Islet of Langerhans (tissue), 1 donor: ENCODE results near the gene BTBD18.
"Not testable (repeated sequence)": the region's sequence is repeated elsewhere in the genome, so short reads cannot be mapped to it uniquely, and the experiment has no call there.

Source experiments
- FAIRE-seq: peaks from one replicate; lab custom pipeline; 2011; peaks lifted over from hg19 to GRCh38; lab: Jason Lieb, UNC

BTBD18 gene

GRCh38 chr11:57732661-57733060 lies 19.0 kb downstream of the BTBD18 start:
- no peak for FAIRE-seq

DNA sequence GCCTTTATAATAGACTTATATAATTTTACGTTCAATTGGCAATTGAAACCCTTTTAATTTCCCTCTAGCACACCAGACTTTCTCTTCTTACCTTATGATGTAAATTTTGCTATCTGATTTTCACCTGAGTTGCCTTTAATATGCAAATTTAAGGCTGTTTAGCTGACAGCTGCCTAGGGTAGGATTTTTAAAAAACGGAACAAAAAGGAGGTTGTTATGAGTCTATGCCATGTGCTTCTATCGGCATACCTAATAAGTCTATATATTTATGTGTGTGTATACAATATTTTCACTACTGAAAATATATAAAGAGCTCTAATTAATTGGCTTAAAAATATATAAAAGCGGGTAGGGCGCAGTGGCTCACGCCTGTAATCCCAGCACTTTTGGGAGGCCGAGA lies 22.1 kb downstream of the BTBD18 start:
- FAIRE-seq: no peak

DNA sequence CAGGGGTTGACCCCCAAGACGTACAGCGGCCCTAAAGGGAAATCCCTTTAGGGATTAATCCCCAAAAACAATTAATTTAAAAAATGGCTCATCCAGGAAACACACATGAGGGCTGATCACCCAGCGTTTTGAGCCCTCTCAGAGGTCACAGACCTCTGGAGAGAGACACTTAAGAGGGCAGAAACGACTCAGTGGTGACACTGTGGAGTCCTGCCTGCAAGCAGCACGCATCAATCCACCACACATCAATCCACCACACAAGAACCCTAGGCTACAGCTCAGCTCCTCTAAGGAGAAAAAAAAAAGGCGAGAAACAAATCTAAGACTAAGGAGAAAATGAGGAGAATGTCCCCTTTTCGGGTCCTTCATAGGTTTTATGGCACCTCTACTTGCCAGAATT lies 22.8 kb downstream of the BTBD18 start:
- FAIRE-seq: no peak

GRCh38 chr11:57727185-57727584 lies 24.4 kb downstream of the BTBD18 start:
- no peak for FAIRE-seq

- not testable (repeated sequence) for FAIRE-seq
These were observed 34.9 kb downstream of the BTBD18 start for GRCh38 chr11:57716726-57717125.

- FAIRE-seq: no peak
These were observed 37.8 kb downstream of the BTBD18 start for GRCh38 chr11:57713835-57714234.

DNA sequence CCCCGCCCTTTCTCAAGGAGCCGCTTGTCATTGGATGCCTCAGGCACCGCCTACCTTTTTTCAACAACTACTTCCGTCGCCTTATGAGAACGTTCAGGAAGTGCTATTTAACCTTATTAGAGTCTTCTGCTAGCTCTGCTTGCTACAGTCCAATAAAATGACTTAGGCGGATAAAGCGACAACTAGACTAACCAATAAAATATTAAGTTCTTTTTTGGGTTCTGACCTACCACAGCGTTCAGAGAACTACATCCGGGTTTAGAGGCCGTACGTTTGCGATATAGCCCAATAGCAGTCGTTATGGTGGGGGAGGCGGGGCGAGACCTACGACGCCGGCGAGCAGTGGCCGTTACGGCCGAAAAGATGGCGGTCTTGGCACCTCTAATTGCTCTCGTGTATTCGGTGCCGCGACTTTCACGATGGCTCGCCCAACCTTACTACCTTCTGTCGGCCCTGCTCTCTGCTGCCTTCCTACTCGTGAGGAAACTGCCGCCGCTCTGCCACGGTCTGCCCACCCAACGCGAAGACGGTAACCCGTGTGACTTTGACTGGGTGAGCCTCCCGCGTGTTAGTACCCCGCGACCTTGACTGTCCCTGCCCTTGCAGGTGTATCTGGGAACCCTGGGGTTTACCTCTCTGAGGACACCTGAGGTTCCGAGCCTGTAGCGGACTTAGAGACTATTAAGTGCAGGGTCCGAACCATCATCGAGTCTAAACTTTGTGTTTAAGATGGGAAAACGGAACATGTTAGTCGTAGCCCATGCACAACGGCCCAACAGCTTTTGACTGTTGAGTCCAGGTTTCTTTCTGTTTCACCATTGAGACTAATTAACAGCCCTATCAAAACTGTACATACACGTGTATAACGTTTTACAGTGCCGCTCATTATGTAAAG lies 39.1 kb downstream of the BTBD18 start, which contains the start of gene TMX2:
Gene TMX2 (plus strand): TSS at position 338 of the 895 bp plus-strand sequence. CDS start 26 bp downstream, at position 364.
- peak; percentile 100 for FAIRE-seq

DNA sequence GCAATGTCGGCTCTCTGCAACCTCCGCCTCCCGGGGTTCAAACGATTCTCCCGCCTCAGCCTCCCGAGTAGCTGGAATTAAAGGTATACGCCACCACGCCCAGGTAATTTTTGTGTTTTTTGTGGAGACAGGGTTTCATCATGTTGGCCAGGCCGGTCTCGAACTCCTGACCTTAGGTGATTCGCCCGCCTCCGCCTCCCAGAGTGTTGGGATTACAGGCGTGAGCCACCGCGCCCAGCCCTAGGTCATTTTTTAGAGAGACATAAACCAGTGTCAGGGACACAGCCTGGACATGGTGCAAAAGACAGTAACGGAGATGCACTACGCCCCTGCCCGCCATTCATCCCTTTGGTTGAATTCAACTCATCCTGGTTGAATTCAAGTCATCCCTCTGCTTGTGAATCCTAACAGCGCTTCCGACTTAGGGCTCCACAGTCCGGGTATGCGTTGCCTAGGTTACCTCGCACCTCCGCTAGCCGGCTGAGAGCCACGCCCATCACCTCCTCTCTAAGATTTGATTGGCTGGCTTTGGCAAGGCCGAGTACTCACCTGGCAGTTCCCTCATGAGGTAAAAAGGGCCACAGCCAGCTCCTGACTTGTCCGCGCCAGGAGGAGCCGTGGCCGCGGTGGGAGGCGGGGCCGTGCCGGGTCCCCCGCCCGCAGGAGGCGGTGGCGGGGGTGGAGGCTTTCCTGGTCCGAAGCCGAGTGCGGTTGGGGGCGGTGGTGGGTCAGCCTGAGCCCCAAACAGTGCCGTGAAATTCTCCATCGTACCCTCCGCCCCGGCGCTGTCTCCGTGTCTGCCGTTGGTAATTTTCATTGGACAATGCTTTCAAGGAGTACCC lies 40.0 kb downstream of the BTBD18 start, which contains the start of gene MED19:
Gene MED19 (minus strand): TSS at position 802 of the 842 bp plus-strand sequence. CDS start 36 bp downstream, at position 766.
- FAIRE-seq: no peak

DNA sequence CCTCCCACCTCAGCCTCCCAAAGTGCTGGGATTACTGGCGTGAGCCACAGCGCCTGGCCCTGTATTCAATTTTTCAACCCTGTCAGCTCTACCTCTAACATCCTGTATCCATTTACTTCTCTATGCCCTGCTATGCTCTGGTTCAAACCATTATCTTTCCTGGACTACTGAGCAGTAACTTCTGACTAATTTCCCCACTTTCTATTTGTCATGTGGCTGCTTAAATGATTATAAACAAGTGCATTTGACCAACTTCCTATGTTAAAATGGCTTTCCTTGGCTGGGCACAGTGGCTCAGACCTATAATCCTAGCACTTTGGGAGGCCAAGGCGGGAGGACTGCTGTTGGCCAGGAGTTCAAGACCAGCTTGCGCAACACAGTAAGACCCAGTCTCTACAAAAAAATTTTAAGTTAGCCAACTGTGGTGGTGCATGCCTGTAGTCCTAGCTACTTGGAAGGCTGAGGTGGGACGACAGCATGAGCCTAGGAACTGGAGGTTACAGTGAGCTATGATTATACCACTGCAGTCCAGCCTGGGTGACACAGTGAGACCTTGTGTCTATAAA lies 41.7 kb downstream of the BTBD18 start:
- no peak for FAIRE-seq

DNA sequence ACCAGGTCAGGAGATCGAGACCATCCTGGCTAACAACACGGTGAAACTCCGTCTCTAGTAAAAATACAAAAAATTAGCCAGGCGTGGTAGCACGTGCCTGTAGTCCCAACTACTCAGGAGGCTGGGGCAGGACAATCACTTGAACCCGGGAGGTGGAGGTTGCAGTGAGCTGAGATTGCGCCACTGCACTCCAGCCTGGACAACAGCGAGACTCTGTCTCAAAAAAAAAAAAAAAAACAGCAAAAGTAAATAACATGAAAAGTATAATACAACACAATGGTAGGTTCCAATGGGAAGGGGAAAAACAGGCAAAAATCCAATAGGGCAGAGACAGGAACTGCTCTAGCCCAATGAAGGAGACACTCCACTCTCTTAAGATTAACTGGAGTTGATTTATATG lies 46.2 kb downstream of the BTBD18 start:
- not testable (repeated sequence) for FAIRE-seq

GRCh38 chr11:57704932-57705331 lies 46.7 kb downstream of the BTBD18 start:
- no peak for FAIRE-seq

- FAIRE-seq: no peak
These were observed 48.3 kb downstream of the BTBD18 start for GRCh38 chr11:57703341-57703740.

DNA sequence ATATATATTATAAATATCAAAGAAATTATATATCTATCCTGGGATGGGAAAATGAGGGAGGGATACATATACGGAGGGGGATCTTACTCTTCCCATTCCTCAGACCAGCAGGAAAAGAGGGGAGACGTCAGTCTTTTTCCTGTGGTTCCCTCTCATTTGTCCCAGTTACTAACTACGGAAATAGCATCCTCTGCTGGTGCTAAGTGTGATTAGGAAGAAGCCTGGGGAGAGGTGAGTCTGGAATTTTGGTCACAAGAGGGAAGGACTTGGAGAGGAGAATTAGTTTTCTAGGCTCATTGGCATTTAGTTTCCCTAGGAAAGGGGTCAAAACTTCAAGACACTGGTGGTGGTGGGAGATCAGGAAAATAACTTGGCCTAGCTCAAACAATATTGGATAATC lies 51.2 kb downstream of the BTBD18 start:
- no peak for FAIRE-seq

DNA sequence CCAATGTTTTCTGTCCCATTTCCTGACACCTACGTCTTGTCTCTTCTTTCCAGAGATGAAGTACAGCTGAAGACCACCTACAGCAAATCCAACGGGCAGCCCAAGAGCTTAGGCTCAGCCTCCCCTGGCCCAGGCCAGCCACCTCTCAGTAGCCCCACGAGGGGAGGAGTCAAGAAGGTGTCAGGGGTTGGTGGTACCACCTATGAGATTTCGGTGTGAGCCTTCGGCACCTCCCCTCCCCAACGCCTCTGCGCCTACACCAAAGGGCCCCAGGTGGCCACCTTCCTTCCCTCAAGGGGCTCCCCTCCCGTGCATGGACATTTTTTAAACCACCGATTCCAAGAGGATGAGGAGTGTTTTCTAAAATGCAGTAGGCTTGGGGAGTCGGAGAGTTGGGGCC lies 51.8 kb downstream of the BTBD18 start:
- FAIRE-seq: no peak

GRCh38 chr11:57698843-57699365 lies 52.7 kb downstream of the BTBD18 start:
- FAIRE-seq: no peak
